Left lobe of liver (tissue), 2 donors: ENCODE results near the gene CFAP46. TPM values are rescaled to one million over a fixed set of nuclear protein-coding genes. Genes with fewer than 3 reads are reported as not detected.

Experiments
- ATAC-seq: fragments of 200-7000 bp; cut with Tn5 transposase; one replicate; pipeline ENCODE4 v1.9.1; 2020; ENCODE audit warnings: mild to moderate bottlenecking, moderate library complexity
- DNase-seq: peaks from one replicate; pipeline ENCODE4 v3.0.0-alpha.2; 2020; ENCODE audit warnings: low spot score
- total RNA-seq: library from RNA; stranded (reverse); gene quantifications from one replicate; pipeline ENCODE4 v1.2.1, GENCODE V29; 2021
- donor health status: DM: no; HTN: no; CAD: no; lungs with moderate emphysema.
- donor health status: DM: no; HTN: yes; CAD: no.

The CFAP46 gene
- total RNA-seq, result 0.08 TPM

DNA sequence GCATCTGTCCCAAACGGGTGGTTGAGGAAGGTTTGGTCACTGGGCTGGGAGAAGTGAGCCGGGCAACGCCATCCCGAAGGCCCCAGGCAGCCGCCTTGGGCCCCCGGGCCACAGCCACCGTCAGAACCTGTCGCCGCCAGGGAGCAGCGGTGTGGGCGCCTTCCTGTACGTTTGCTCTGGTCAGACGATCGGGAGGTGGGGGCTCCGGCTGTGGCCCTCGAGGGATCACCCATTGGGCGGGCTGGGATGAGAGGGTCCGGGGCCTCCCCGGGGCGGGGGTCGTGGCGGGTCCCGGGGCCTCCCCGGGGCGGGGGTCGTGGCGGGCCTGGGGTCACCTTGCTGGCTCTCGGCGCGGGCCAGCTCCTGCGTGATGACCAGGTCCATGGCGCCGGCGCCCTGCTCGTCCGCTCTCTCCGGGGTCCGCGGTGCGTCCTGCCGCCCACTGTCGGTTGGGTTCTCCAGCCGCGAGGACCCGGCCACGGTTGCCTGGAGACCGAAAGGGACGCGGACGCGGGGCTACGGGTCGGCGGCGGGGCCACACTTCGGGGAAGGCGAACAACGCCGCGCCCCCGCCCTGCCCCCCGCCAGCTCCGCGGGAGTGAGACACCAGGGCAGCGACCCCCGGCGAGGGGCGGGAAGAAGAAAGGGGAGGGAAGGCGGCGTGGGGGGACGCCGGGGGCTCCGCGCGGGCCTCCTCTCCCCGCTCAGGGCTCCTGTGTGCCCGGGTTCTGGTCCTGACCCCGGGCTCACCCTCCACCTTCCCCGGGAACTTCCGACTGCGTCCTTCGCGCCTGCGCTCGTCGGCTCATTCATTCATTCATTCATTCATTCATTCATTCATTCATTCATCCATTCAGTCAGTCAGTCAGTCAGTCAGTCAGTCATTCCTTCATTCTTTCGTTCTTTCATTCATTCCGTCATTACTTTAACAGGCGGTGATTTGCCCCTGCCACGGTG, at the start of gene CFAP46:
Gene CFAP46 (minus strand): TSS at position 470 of the 957 bp plus-strand sequence. CDS start 86 bp downstream, at position 384.
- DNase-seq, result peak; percentile 58
- peak; percentile 55 for ATAC-seq

GRCh38 chr10:132991706-132992432, 49.5 kb upstream of the CFAP46 start:
- no peak for DNase-seq
- no peak for ATAC-seq

GRCh38 chr10:132990684-132991545, 48.5 kb upstream of the CFAP46 start:
- ATAC-seq (no peak), DNase-seq (no peak)

DNA sequence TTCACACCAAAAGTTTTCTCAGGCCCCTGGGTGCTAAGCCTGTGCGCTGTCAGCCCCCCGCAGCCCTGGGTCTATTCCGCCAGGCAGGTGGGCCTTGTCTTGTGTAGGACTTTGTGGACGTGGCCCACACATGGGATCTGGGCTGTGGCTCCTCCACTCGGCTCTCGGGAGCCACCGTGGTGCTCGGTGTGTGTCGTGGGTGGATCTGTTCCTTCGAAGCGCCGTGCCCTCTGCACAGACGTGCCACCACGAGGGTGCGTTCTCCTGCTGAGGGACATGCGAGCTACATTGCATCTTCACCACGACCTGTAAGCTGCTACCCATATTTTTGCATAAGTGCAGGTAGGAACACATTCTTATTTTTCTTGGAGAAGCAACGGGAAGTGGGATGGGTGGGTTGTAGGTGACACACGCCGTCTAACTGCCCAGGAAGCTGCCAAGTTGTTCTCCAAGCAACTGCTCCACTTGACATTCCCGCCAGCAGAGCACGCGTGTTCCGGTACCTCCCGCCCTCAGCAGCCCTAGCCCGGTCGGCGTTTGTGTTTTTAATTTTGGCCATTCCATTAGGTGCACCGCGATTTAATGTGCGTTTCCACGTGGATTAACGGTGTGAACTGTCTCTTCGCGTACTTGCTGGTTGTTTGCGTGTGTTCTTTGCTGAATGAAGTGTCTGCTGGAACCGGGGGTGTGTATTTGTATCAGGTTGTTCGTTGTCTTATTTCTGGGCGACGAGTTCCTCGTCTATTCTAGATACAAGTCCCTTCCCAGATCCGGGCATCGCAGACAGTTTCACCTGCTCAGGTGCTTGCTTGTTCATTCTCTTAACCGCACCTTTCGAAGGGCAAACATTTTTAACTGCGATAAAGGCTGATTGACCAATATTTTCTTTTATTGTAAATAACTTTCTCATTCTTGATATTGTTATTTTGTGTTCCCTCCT, 47.4 kb upstream of the CFAP46 start:
- no peak for DNase-seq
- no peak for ATAC-seq

DNA sequence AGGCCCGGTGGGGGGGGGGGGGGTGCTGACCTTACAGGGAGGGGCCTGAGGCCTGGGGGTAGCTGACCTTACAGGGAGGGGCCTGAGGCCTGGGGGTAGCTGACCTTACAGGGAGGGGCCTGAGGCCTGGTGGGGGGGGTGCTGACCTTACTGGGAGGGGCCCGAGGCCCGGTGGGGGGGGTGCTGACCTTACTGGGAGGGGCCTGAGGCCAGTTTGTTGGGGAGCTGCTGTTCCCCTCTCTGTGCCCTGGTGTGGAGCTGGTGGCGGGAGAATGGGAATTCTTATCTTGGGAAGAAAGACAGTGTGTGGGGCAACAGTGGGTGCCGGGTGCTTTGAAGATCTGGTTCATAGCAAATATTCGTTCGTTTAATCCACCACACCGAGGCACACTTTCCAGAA, 46.6 kb upstream of the CFAP46 start:
- DNase-seq (no peak), ATAC-seq (no peak)

- no peak for DNase-seq
- no peak for ATAC-seq
Measured at GRCh38 chr10:132987671-132988571, 45.6 kb upstream of the CFAP46 start.

- ATAC-seq, result no peak
- DNase-seq, result no peak
Measured at GRCh38 chr10:132986978-132987377, 44.6 kb upstream of the CFAP46 start.

GRCh38 chr10:132986576-132986975, 44.2 kb upstream of the CFAP46 start:
- ATAC-seq, result no peak
- DNase-seq, result no peak

DNA sequence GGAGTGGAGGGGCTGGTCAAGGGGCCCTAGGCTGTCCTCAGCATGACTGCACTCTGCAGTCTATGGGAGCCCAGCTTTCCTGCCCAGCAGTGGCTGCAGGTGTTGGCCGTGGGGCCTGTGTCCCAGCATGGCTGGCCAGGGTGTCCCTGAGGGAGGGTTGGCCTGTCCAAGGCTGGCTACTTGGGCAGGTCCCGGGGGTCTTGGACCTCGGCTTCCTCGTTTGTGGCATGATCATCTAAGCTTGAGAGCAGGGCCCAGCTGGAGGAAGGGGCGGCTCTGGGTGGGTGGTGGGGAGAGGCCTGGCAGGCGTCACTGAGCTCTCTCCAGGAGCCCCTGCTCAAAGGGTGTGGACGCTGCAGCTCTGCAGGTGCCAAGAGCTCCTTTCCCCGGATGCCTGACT, 43.7 kb upstream of the CFAP46 start:
- no peak for DNase-seq
- no peak for ATAC-seq

DNA sequence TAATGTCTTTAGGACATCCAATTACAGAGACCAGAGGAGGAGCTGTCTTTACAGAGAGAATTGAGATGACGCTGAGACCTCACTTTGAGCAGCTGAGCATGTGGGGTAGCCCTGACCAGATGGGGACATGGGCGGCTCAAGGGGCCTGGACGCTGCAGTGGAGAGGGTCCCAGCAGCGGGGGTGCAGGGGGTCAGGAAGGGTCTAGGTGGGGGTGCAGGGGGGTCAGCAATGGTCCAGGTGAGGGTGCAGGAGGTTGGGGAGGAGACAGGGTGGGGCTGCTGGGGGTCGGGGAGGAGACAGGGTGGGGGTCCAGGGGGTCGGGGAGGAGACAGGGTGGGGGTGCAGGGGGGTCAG, 43.2 kb upstream of the CFAP46 start:
- no peak for DNase-seq
- no peak for ATAC-seq

GRCh38 chr10:132984801-132985545, 42.6 kb upstream of the CFAP46 start:
- ATAC-seq, result peak; percentile 23
- DNase-seq, result no peak

GRCh38 chr10:132984008-132984295, 41.6 kb upstream of the CFAP46 start:
- ATAC-seq, result no peak
- DNase-seq, result no peak

DNA sequence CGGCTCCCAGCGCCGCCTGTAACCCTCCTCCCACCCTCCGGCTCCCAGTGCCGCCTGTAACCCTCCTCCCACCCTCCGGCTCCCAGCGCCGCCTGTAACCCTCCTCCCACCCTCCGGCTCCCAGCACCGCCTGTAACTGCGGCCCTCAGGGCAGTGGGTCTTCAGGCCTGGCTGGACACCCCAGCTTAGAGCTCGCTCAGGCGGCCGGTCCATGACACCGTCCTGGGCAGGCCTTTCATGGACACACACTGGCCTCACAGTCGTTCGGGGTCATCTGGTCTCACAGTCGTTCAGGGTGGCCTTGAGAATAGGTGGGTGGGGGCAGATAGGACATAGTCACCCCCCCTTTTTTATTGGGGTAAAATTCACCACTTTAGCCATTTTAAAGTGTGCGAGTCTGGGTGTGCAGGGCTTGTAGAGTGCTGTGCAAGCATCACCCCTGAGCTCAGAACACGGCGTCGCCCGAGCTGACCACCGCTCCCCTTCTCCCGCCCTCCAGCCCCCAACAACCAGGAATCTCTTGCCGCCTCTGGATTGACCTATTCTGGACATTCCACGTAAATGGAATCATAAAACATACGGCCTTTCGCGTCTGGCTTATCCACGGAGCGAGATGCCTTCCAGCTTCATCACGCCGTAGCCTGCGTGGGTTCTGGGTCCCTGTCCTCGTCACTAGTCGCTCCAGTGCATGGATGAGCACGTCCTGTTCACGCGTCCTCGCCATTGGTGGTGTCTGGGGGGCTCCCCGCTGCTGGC, 41.1 kb upstream of the CFAP46 start:
- ATAC-seq (no peak), DNase-seq (no peak)

GRCh38 chr10:132982301-132982989, 40.1 kb upstream of the CFAP46 start:
- no peak for DNase-seq
- ATAC-seq, result no peak

DNA sequence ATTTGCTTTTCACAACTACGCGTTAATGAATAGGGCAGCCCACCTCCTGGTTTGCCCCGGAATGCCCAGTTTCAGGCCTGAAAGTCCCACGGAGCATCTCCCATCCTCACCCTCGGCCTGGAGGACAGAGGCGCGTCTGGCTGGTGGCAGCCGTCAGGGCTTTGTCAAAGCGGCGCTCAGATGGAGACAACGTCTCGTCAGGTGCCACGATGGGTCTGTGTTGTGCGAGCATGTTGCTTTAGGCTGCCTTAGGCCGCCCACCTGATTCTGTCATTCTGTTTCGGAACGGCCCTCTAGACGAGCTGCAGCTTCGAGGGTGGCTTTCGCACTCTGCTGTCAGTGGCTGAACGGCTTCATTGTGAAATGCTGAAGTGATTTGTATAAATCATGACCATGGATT, 39.4 kb upstream of the CFAP46 start:
- DNase-seq (no peak), ATAC-seq (no peak)

- no peak for DNase-seq
- peak; percentile 43 for ATAC-seq
Measured at GRCh38 chr10:132981173-132981555, 38.8 kb upstream of the CFAP46 start.
